HEK293 (cell line): ENCODE data around the gene ZBED3.
"Not testable (repeated sequence)": the region's sequence is repeated elsewhere in the genome, so short reads cannot be mapped to it uniquely, and the experiment has no call there.

ENCODE experiments used
- CTCF ChIA-PET: fragments of 350-600 bp; formaldehyde crosslinking; extraction: SDS; loops from one replicate; lab custom pipeline; 2021; ENCODE audit warnings: antibody characterized with exemption; lab: Yijun Ruan, JAX
- POLR2A ChIA-PET: fragments of 300-600 bp; formaldehyde crosslinking; extraction: SDS; loops from one replicate; lab custom pipeline; 2020; ENCODE audit warnings: antibody characterized with exemption, inconsistent platforms; lab: Yijun Ruan, JAX
- H3K27ac ChIP-seq: fragments of 200-500 bp; sonication (Bioruptor generic); 2 replicates; pipeline ENCODE4 v1.5.1; 2014; ENCODE audit warnings: low read depth, low read length, control low read depth, inconsistent platforms; ENCODE audit errors: extremely low read depth
- H3K36me3 ChIP-seq, 2 experiments: fragments of 200-500 bp in 1 of 2; sonication (Bioruptor generic) in 1 of 2; 1 replicate in 1 of 2; 2 replicates in 1 of 2; pipeline ENCODE4 v1.5.1; 2014 to 2017; ENCODE audit warnings: inconsistent platforms in 2 of 2, low read length in 2 of 2; ENCODE audit not compliant: control insufficient read depth in 2 of 2, insufficient read depth in 1 of 2
- H3K4me1 ChIP-seq: fragments of 200-500 bp; sonication (Bioruptor generic); 2 replicates; pipeline ENCODE4 v1.5.1; 2014; ENCODE audit warnings: mild to moderate bottlenecking, low read length, inconsistent platforms; ENCODE audit not compliant: control insufficient read depth, insufficient read depth
- H3K4me3 ChIP-seq: 2 replicates; pipeline ENCODE4 v1.5.1; 2011; ENCODE audit warnings: low read depth, mild to moderate bottlenecking, control low read depth, low read length, moderate library complexity
- H3K9me3 ChIP-seq: fragments of 200-500 bp; sonication (Bioruptor generic); 2 replicates; pipeline ENCODE4 v1.5.1; 2014; ENCODE audit warnings: low read depth, low read length, inconsistent platforms; ENCODE audit not compliant: control insufficient read depth, insufficient read depth
- FEZF1 ChIP-seq: fragments of 450-650 bp; formaldehyde crosslinking; IDR thresholded peaks from 2 replicates; pipeline ENCODE4 v1.5.1; 2016; ENCODE audit warnings: missing biosample characterization, missing genetic modification characterization
- ZBTB17 ChIP-seq: fragments of 450-650 bp; formaldehyde crosslinking; IDR thresholded peaks from 2 replicates; pipeline ENCODE4 v1.5.1; 2016; ENCODE audit warnings: missing biosample characterization, missing genetic modification characterization
- ZNF140 ChIP-seq: fragments of 450-650 bp; formaldehyde crosslinking; IDR thresholded peaks from 2 replicates; pipeline ENCODE4 v1.5.1; 2016; ENCODE audit warnings: missing biosample characterization, missing genetic modification characterization
- ZNF223 ChIP-seq: fragments of 450-650 bp; formaldehyde crosslinking; IDR thresholded peaks from 2 replicates; pipeline ENCODE4 v1.5.1; 2016; ENCODE audit warnings: missing biosample characterization, missing genetic modification characterization
- ZNF404 ChIP-seq: fragments of 450-650 bp; formaldehyde crosslinking; IDR thresholded peaks from 2 replicates; pipeline ENCODE4 v1.5.1; 2017; ENCODE audit warnings: missing biosample characterization, missing genetic modification characterization
- ZNF548 ChIP-seq: fragments of 450-650 bp; formaldehyde crosslinking; IDR thresholded peaks from 2 replicates; pipeline ENCODE4 v1.5.1; 2016; ENCODE audit warnings: missing biosample characterization, missing genetic modification characterization
- ZNF600 ChIP-seq: fragments of 450-650 bp; formaldehyde crosslinking; IDR thresholded peaks from 2 replicates; pipeline ENCODE4 v1.5.1; 2016; ENCODE audit warnings: missing biosample characterization, missing genetic modification characterization
- ZXDB ChIP-seq: fragments of 450-650 bp; formaldehyde crosslinking; IDR thresholded peaks from 2 replicates; pipeline ENCODE4 v1.5.1; 2016; ENCODE audit warnings: missing biosample characterization, missing genetic modification characterization
- TF ChIP-seq, protein P1 (sequence below): fragments of 450-650 bp; formaldehyde crosslinking; IDR thresholded peaks from 2 replicates; pipeline ENCODE4 v1.5.1; 2016; ENCODE audit warnings: missing biosample characterization, missing genetic modification characterization
- TF ChIP-seq, protein P2 (sequence below): fragments of 450-650 bp; formaldehyde crosslinking; IDR thresholded peaks from 2 replicates; pipeline ENCODE4 v1.5.1; 2016; ENCODE audit warnings: missing biosample characterization, missing genetic modification characterization
- TF ChIP-seq, protein P3 (sequence below): fragments of 450-650 bp; formaldehyde crosslinking; IDR thresholded peaks from 2 replicates; pipeline ENCODE4 v1.5.1; 2017; ENCODE audit warnings: missing biosample characterization, missing genetic modification characterization
- TF ChIP-seq, protein P4 (sequence below): fragments of 450-650 bp; formaldehyde crosslinking; IDR thresholded peaks from 2 replicates; pipeline ENCODE4 v1.5.0; 2017; ENCODE audit warnings: missing biosample characterization, missing genetic modification characterization, borderline replicate concordance

The ZBED3 gene

DNA sequence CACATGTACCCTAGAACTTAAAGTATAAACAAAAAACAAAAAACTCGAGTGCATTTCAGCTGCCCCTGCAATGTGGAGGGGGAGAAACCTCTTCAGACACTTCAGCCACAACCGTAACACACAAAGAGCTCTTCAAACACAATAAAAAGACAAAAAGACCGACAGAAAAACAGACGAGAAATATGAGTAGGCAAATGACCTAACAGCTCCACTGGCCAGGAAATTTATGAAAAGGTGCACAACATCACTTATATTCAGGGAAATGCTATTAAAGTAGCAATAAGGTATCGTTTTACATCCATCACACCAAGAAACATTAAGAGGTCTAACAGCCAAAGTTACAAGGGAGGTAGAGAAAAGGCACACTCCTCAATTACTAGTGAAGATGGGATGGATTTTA lies 6.2 kb downstream of the ZBED3 start (continued):
- TF ChIP-seq, protein P1, sequence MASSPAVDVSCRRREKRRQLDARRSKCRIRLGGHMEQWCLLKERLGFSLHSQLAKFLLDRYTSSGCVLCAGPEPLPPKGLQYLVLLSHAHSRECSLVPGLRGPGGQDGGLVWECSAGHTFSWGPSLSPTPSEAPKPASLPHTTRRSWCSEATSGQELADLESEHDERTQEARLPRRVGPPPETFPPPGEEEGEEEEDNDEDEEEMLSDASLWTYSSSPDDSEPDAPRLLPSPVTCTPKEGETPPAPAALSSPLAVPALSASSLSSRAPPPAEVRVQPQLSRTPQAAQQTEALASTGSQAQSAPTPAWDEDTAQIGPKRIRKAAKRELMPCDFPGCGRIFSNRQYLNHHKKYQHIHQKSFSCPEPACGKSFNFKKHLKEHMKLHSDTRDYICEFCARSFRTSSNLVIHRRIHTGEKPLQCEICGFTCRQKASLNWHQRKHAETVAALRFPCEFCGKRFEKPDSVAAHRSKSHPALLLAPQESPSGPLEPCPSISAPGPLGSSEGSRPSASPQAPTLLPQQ (tag by site-specific recombination) = no peak
- peak; percentile 59 for TF ChIP-seq FEZF1 (tag by site-specific recombination)
- TF ChIP-seq ZNF600 (tag by site-specific recombination) = peak; percentile 77
- TF ChIP-seq ZXDB = peak; percentile 51; the same call in 1 of the 2 replicates

DNA sequence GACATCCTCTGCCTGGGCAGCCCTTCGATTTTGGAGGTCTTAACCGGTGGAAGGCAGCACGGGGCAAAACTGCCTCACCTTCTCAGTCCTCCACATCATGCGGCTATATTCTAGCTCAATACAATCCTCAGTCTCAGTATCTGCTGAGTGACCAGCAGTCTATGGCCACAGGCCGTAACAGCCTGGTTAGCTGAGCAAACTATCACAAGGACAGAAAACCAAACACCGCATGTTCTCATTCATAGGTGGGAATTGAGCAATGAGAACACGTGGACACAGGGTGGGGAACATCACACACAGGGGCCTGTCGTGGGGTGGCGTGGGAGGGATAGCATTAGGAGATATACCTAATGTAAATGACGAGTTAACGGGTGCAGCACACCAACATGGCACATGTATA lies 6.6 kb downstream of the ZBED3 start:
- H3K4me3 ChIP-seq, POLR2A ChIA-PET, H3K4me1 ChIP-seq, H3K27ac ChIP-seq, H3K9me3 ChIP-seq: not testable (repeated sequence)
- H3K36me3 ChIP-seq = peaks cover 0 to 37% of the 10 kb centered on the region in 2 experiments; a peak in 2 of 3 replicates
- CTCF ChIA-PET = interaction anchor here (0.5 to 1.2 kb wide), 3 partner anchors 412 to 672 kb away, joined by 3 to 4 read pairs (median 3); partner anchors contain the start of gene WDR41

DNA sequence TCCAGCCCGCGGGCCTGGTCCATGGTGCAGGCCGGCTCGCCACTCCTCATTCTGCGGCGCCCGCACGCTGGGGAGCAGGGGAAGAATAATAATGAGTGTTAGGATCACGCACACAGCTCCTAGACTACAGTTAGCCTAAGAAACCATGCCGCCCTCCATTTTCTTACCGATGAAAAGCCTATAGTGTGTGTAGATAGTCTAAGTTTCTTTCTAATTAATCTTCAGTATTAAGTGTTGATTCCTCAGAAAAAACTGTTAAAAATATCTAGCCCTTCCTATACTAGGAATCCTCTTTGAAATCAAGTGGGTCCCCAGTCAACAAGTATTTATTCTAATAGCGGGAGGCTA lies 9.3 kb downstream of the ZBED3 start:
- ChIA-PET POLR2A (interaction anchor here (1.6 to 1.9 kb wide), 3 partner anchors 8 to 48 kb away, joined by 4 to 10 read pairs (median 10); partner anchors contain the start of genes AGGF1 and ZBED3), CTCF (interaction anchor here (0.6 to 2.6 kb wide), 16 partner anchors 9 to 653 kb away, joined by 3 to 33 read pairs (median 4); partner anchors contain the start of gene ZBED3)
- H3K27ac ChIP-seq = peak overlapping the region; percentile 85; the same call in 1 of the 2 replicates
- H3K4me3 ChIP-seq = peak overlapping the region; percentile 34; the same call in 1 of the 2 replicates
- H3K9me3 ChIP-seq = no peaks in the 10 kb centered on the region
- peaks cover 3% of the 10 kb centered on the region for H3K4me1 ChIP-seq
- TF ChIP-seq ZBTB17 (tag by site-specific recombination) (no peak), ZNF548 (tag by site-specific recombination) (no peak), ZNF140 (tag by site-specific recombination) (no peak), ZNF223 (tag by site-specific recombination) (0 out of 2 replicates have a peak, but pooled peaks have one; percentile 36), ZNF404 (tag by site-specific recombination) (no peak)
- TF ChIP-seq, protein P2, sequence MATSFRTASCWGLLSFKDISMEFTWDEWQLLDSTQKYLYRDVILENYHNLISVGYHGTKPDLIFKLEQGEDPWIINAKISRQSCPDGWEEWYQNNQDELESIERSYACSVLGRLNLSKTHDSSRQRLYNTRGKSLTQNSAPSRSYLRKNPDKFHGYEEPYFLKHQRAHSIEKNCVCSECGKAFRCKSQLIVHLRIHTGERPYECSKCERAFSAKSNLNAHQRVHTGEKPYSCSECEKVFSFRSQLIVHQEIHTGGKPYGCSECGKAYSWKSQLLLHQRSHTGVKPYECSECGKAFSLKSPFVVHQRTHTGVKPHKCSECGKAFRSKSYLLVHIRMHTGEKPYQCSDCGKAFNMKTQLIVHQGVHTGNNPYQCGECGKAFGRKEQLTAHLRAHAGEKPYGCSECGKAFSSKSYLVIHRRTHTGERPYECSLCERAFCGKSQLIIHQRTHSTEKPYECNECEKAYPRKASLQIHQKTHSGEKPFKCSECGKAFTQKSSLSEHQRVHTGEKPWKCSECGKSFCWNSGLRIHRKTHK (tag by site-specific recombination) = no peak
- TF ChIP-seq, protein P3, sequence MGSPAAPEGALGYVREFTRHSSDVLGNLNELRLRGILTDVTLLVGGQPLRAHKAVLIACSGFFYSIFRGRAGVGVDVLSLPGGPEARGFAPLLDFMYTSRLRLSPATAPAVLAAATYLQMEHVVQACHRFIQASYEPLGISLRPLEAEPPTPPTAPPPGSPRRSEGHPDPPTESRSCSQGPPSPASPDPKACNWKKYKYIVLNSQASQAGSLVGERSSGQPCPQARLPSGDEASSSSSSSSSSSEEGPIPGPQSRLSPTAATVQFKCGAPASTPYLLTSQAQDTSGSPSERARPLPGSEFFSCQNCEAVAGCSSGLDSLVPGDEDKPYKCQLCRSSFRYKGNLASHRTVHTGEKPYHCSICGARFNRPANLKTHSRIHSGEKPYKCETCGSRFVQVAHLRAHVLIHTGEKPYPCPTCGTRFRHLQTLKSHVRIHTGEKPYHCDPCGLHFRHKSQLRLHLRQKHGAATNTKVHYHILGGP = no peak
- TF ChIP-seq, protein P4, sequence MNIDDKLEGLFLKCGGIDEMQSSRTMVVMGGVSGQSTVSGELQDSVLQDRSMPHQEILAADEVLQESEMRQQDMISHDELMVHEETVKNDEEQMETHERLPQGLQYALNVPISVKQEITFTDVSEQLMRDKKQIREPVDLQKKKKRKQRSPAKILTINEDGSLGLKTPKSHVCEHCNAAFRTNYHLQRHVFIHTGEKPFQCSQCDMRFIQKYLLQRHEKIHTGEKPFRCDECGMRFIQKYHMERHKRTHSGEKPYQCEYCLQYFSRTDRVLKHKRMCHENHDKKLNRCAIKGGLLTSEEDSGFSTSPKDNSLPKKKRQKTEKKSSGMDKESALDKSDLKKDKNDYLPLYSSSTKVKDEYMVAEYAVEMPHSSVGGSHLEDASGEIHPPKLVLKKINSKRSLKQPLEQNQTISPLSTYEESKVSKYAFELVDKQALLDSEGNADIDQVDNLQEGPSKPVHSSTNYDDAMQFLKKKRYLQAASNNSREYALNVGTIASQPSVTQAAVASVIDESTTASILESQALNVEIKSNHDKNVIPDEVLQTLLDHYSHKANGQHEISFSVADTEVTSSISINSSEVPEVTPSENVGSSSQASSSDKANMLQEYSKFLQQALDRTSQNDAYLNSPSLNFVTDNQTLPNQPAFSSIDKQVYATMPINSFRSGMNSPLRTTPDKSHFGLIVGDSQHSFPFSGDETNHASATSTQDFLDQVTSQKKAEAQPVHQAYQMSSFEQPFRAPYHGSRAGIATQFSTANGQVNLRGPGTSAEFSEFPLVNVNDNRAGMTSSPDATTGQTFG = no peak
- peaks cover 0 to 27% of the 10 kb centered on the region in 2 experiments; a peak in 2 of 3 replicates for H3K36me3 ChIP-seq
